SU-DHL-6 (cell line): Measurements from ENCODE around the gene PBXIP1.

Source experiments
- EZH2phosphoT487 ChIP-seq: fragments of 200-600 bp; sonication (generic), shearing (Covaris generic); conservative IDR thresholded peaks from 2 replicates; pipeline ENCODE4 v1.6.1; 2018; ENCODE audit warnings: mild to moderate bottlenecking, antibody characterized with exemption, low read length, moderate library complexity, mixed read lengths
- TF ChIP-seq, protein P1 (sequence below): fragments of 200-600 bp; sonication (generic); IDR thresholded peaks from one replicate; pipeline ENCODE4 v1.5.1; 2017; ENCODE audit warnings: antibody characterized with exemption, mild to moderate bottlenecking, low read length, moderate library complexity; ENCODE audit not compliant: insufficient read depth, poor library complexity, severe bottlenecking

DNA sequence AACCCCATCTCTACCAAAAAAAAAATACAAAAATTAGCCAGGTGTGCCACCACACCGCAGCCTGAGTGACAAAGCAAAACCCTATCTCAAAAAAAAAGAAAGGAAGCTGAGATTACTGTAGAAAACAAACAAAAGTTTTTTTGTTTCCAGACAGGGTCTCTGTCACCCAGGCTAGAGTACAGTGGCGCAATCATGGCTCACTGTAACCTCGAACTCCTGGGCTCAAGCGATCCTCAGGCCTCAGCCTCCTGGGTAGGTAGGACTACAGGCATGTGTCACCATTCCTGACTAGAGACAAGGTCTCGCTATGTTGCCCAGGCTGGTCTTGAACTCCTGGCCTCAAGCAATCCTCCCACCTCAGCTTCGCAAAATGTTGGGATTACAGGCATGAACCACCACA lies 8.5 kb upstream of the PBXIP1 start:
- TF ChIP-seq, protein P1, sequence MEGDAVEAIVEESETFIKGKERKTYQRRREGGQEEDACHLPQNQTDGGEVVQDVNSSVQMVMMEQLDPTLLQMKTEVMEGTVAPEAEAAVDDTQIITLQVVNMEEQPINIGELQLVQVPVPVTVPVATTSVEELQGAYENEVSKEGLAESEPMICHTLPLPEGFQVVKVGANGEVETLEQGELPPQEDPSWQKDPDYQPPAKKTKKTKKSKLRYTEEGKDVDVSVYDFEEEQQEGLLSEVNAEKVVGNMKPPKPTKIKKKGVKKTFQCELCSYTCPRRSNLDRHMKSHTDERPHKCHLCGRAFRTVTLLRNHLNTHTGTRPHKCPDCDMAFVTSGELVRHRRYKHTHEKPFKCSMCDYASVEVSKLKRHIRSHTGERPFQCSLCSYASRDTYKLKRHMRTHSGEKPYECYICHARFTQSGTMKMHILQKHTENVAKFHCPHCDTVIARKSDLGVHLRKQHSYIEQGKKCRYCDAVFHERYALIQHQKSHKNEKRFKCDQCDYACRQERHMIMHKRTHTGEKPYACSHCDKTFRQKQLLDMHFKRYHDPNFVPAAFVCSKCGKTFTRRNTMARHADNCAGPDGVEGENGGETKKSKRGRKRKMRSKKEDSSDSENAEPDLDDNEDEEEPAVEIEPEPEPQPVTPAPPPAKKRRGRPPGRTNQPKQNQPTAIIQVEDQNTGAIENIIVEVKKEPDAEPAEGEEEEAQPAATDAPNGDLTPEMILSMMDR = no peak
- no peak for TF ChIP-seq EZH2phosphoT487
